Natural killer cell (primary cell): Measurements from ENCODE around the gene CIPC. TPM values are rescaled to one million over a fixed set of nuclear protein-coding genes. Genes with fewer than 3 reads are reported as not detected.
A peak's percentile ranks its signal among the peaks of the same experiment; 100 is the strongest.

Experiments
- ATAC-seq, 3 donors: fragments of 150-1000 bp in 2 of 3; fragments of 200-7000 bp in 1 of 3; cut with Tn5 transposase; 1 replicate in 1 of 3; 2 replicates in 2 of 3; pipeline ENCODE4 v1.10.0; 2021; ENCODE audit warnings: mild to moderate bottlenecking in 2 of 3, moderate library complexity in 2 of 3
- DNase-seq, 2 donors: peaks; one replicate each; pipeline versions ENCODE4 v3.0.0 to v3.0.0-alpha.2; 2013 to 2021; ENCODE audit warnings: mixed read lengths in 1 of 2
- H3K27ac ChIP-seq: one replicate; pipeline ENCODE4 v1.5.1; 2013; ENCODE audit warnings: mild to moderate bottlenecking, low read length
- H3K27me3 ChIP-seq: one replicate; pipeline ENCODE4 v1.6.1; 2013; ENCODE audit warnings: low read length; ENCODE audit not compliant: control insufficient read depth, insufficient read depth
- H3K36me3 ChIP-seq: one replicate; pipeline ENCODE4 v1.6.1; 2013; ENCODE audit warnings: low read length; ENCODE audit not compliant: control insufficient read depth, insufficient read depth
- H3K4me1 ChIP-seq: one replicate; pipeline ENCODE4 v1.6.1; 2013; ENCODE audit warnings: low read length; ENCODE audit not compliant: control insufficient read depth, insufficient read depth
- H3K4me3 ChIP-seq: one replicate; pipeline ENCODE4 v1.5.1; 2013; ENCODE audit warnings: low read length
- H3K9me3 ChIP-seq: one replicate; pipeline ENCODE4 v1.6.1; 2013; ENCODE audit warnings: low read length; ENCODE audit not compliant: control insufficient read depth, insufficient read depth
- H3K27ac Mint-ChIP-seq, 2 donors: one replicate each; pipeline ENCODE4 v1.8.0; 2022; ENCODE audit warnings: mild to moderate bottlenecking in 2 of 2, mixed read lengths in 2 of 2, moderate library complexity in 1 of 2
- H3K27me3 Mint-ChIP-seq, 2 donors: one replicate each; pipeline ENCODE4 v1.8.0; 2022; ENCODE audit warnings: low read depth in 2 of 2, mixed read lengths in 2 of 2
- H3K36me3 Mint-ChIP-seq: one replicate; pipeline ENCODE4 v1.8.0; 2022; ENCODE audit warnings: mixed read lengths
- H3K4me1 Mint-ChIP-seq, 2 donors: one replicate each; pipeline ENCODE4 v1.8.0; 2022; ENCODE audit warnings: mixed read lengths in 2 of 2
- H3K4me3 Mint-ChIP-seq: one replicate; pipeline ENCODE4 v1.8.0; 2022; ENCODE audit warnings: mild to moderate bottlenecking, moderate library complexity, mixed read lengths
- H3K9me3 Mint-ChIP-seq, 2 donors: one replicate each; pipeline ENCODE4 v1.8.0; 2022; ENCODE audit warnings: mixed read lengths in 2 of 2
- WGBS: methylation state at CpG from one replicate; pipeline ENCODE4 v1.1.7; 2013; ENCODE audit warnings: missing lambda C conversion rate; ENCODE audit not compliant: insufficient coverage; 5-methylcytosine and 5-hydroxymethylcytosine counted together
- intact Hi-C: fragments of 100-400 bp; cut with micrococcal nuclease; formaldehyde crosslinking; loops from one replicate; pipeline ENCODE4 v1.14.2; 2022
- total RNA-seq, 4 donors: library from RNA; stranded (reverse); fragments of 120-200 nt in 1 of 4; gene quantifications; one replicate each; pipeline versions ENCODE4 v1.2.3 to v1.2.4, GENCODE V29; 2013 to 2022
- TF ChIP-seq, protein P1 (sequence below): fragments of 200-600 bp; IDR thresholded peaks from one replicate; pipeline ENCODE4 v1.8.0; 2022; ENCODE audit warnings: antibody characterized with exemption

CIPC gene
- total RNA-seq, 3 donors from 2014 or later (not counting 1 experiment from before 2014, with no cell fraction given), result 7.1 to 10.0 (median 9.9) TPM

DNA sequence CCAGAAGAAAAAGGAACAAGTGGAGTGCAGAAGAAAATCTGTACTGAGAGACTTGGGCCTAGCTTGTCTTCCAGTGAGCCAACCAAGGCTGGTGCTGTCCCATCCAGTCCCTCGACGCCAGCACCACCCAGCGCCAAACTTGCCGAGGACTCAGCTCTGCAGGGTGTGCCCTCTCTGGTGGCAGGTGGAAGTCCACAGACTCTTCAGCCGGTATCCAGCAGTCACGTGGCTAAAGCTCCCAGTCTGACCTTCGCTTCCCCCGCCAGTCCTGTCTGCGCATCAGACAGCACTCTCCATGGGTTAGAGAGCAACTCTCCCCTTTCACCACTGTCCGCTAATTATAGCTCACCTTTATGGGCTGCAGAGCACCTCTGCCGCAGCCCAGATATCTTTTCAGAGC is 15.6 kb downstream of the CIPC start:
- no peaks in the 10 kb centered on the region for H3K9me3 Mint-ChIP-seq
- WGBS, result 95% methylated on average over 11 of the region's 11 CpGs

DNA sequence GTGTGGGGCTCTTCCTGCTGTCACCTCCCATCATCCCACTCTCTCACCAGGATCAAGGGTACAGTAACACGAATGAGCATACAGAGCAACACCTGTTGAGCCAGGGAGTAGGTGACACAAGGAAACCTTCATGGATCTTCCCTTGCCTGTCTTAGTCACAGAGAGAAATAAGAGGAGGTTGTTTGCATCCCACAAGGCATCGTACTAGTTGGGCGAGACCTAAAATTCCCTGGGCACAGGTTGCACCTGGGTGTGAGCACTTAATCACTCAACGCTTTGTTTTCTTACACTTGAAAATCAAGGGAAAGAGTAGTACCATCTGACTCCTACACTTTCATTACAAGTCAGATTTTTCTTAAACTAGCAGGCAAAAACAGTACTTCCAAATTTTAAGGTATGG is 16.6 kb downstream of the CIPC start:
- H3K36me3 ChIP-seq, result peaks cover 28% of the 10 kb centered on the region
- H3K9me3 ChIP-seq, result no peaks in the 10 kb centered on the region
- TF ChIP-seq, protein P1, sequence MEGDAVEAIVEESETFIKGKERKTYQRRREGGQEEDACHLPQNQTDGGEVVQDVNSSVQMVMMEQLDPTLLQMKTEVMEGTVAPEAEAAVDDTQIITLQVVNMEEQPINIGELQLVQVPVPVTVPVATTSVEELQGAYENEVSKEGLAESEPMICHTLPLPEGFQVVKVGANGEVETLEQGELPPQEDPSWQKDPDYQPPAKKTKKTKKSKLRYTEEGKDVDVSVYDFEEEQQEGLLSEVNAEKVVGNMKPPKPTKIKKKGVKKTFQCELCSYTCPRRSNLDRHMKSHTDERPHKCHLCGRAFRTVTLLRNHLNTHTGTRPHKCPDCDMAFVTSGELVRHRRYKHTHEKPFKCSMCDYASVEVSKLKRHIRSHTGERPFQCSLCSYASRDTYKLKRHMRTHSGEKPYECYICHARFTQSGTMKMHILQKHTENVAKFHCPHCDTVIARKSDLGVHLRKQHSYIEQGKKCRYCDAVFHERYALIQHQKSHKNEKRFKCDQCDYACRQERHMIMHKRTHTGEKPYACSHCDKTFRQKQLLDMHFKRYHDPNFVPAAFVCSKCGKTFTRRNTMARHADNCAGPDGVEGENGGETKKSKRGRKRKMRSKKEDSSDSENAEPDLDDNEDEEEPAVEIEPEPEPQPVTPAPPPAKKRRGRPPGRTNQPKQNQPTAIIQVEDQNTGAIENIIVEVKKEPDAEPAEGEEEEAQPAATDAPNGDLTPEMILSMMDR, result no peak
- no peaks in the 10 kb centered on the region for H3K9me3 Mint-ChIP-seq
- H3K4me3 Mint-ChIP-seq, result no peak overlapping the region
- H3K4me3 ChIP-seq, result no peak overlapping the region
- DNase-seq (no peak), ATAC-seq (no peak)
- no peak overlapping the region for H3K27ac ChIP-seq
- WGBS, result 97% methylated on average over 4 of the region's 4 CpGs
- no peaks in the 10 kb centered on the region for H3K4me1 Mint-ChIP-seq
- peaks cover 4% of the 10 kb centered on the region for H3K4me1 ChIP-seq
- no peak overlapping the region for H3K27ac Mint-ChIP-seq
- no peaks in the 10 kb centered on the region for H3K36me3 Mint-ChIP-seq
- no peaks in the 10 kb centered on the region for H3K27me3 ChIP-seq
- intact Hi-C loops, result no loop called here
- no peaks in the 10 kb centered on the region for H3K27me3 Mint-ChIP-seq

More for the DNA sequence above, 15.6 kb downstream of the CIPC start:
- no peaks in the 10 kb centered on the region for H3K4me1 Mint-ChIP-seq
- H3K36me3 ChIP-seq, result peaks cover 33% of the 10 kb centered on the region
- no peak overlapping the region for H3K4me3 Mint-ChIP-seq
- DNase-seq, result no peak
- H3K27me3 Mint-ChIP-seq, result no peaks in the 10 kb centered on the region
- no peaks in the 10 kb centered on the region for H3K9me3 ChIP-seq
- no peak for ATAC-seq
- no peak overlapping the region for H3K27ac ChIP-seq
- TF ChIP-seq, protein P1, result no peak
- no peak overlapping the region for H3K27ac Mint-ChIP-seq
- no peaks in the 10 kb centered on the region for H3K36me3 Mint-ChIP-seq
- intact Hi-C loops, result no loop called here
- H3K27me3 ChIP-seq, result no peaks in the 10 kb centered on the region
- H3K4me3 ChIP-seq, result no peak overlapping the region
- no peaks in the 10 kb centered on the region for H3K4me1 ChIP-seq

GRCh38 chr14:77116172-77116817 is 18.2 kb downstream of the CIPC start:
- Histone ChIP-seq H3K4me3 (no peak overlapping the region), H3K36me3 (peaks cover 26% of the 10 kb centered on the region), H3K27me3 (no peaks in the 10 kb centered on the region), H3K4me1 (peaks cover 20% of the 10 kb centered on the region), H3K9me3 (no peaks in the 10 kb centered on the region), H3K27ac (no peak overlapping the region)
- no peak for DNase-seq
- no peaks in the 10 kb centered on the region for H3K36me3 Mint-ChIP-seq
- H3K4me3 Mint-ChIP-seq, result no peak overlapping the region
- TF ChIP-seq, protein P1, result no peak
- H3K27ac Mint-ChIP-seq, result no peak overlapping the region
- H3K4me1 Mint-ChIP-seq, result peaks cover 10% of the 10 kb centered on the region in 2 donors
- intact Hi-C loops, result no loop called here
- WGBS, result 88% methylated on average over 2 of the region's 2 CpGs
- no peaks in the 10 kb centered on the region for H3K27me3 Mint-ChIP-seq
- no peak for ATAC-seq
- no peaks in the 10 kb centered on the region for H3K9me3 Mint-ChIP-seq

DNA sequence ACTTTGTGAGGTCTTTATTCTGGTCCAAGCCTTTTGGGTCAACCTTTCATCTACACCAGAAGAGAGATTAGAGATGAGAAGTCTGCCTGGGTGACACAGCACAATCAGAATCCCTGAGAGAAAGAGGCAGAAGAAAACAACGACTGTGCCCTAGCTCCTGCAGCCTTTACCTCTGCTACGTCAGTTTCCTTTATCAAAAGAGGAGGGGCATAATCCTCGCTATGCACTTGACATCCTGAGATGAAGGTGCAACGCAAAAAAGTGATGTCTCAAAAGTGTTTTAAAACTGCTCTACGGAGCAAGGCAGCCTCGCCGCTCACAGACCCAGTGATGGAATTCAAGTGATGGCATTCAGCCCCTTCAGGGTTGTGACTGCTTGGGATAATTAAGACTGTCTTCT is 21.8 kb downstream of the CIPC start:
- Mint-ChIP-seq H3K4me1 (peaks cover 19 to 27% of the 10 kb centered on the region in 2 donors), H3K9me3 (no peaks in the 10 kb centered on the region), H3K4me3 (peak overlapping the region; percentile 51), H3K36me3 (no peaks in the 10 kb centered on the region), H3K27me3 (no peaks in the 10 kb centered on the region), H3K27ac (peak overlapping the region in 1 of 2 donors; percentile 38)
- Histone ChIP-seq H3K9me3 (no peaks in the 10 kb centered on the region), H3K36me3 (no peaks in the 10 kb centered on the region), H3K4me3 (no peak overlapping the region), H3K27me3 (no peaks in the 10 kb centered on the region), H3K4me1 (peaks cover 53% of the 10 kb centered on the region), H3K27ac (peak overlapping the region; percentile 41)
- ATAC-seq (no peak), DNase-seq (peak in 1 of 2 donors; percentile 67)
- WGBS, result 79% methylated on average over 7 of the region's 7 CpGs
- TF ChIP-seq, protein P1, result no peak
- intact Hi-C loops, result no loop called here
